Astrocyte of the spinal cord (primary cell): ENCODE results near the gene CELA3B.
"Not testable (repeated sequence)": the region's sequence is repeated elsewhere in the genome, so short reads cannot be mapped to it uniquely, and the experiment has no call there.

ENCODE experiments used
- DNase-seq: peaks from one replicate; pipeline ENCODE4 v3.0.0; 2011; ENCODE audit warnings: low read depth, low spot score
- H3K4me3 ChIP-seq: 2 replicates; pipeline ENCODE4 v1.5.1; 2011; ENCODE audit warnings: low read depth, mild to moderate bottlenecking, low read length, moderate library complexity
- in situ Hi-C: cut with HindIII; loops from 2 replicates; pipeline ENCODE4 v1.10.0; 2017; ENCODE audit warnings: low sequenced_read_pairs

CELA3B gene

DNA sequence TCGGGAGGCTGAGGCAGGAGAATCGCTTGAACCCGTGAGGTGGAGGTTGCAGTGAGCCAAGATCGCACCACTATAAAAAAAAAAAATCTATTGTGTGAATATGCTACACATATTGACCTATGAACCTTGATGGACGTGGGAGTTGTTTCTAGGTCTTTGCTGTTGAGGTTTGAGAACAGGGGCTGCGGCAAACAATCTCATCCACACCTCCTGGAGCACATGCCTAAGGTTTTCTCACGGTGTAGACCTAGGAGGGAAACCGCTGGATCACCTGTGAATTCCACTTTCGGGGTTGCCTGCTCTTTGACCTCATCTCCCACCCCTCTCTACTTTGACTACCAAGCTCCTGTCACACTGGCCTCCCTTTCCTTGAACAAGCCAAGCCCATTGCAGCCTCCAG is 1.5 kb upstream of the CELA3B start:
- DNase-seq, in situ Hi-C loops, H3K4me3 ChIP-seq: not testable (repeated sequence)

DNA sequence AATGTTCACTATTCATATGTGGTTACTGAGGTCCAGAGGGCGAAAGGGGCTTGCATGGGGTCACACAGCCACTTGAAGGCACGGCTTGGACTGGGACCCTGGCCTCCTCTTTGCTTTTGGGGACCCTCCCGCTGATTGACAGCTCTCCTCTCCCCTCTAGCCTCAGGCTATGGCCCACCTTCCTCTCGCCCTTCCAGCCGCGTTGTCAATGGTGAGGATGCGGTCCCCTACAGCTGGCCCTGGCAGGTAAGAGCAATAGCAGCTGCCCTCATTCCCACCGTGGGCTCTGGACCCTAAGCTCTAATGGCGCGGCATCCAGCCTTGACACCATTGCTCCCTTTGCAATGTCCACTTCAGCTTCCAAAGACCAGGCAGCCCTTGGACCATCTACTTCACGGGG is 1.4 kb downstream of the CELA3B start:
- H3K4me3 ChIP-seq, in situ Hi-C loops, DNase-seq: not testable (repeated sequence)

GRCh38 chr1:21980515-21981220 is 3.8 kb downstream of the CELA3B start:
- H3K4me3 ChIP-seq, in situ Hi-C loops, DNase-seq: not testable (repeated sequence)

DNA sequence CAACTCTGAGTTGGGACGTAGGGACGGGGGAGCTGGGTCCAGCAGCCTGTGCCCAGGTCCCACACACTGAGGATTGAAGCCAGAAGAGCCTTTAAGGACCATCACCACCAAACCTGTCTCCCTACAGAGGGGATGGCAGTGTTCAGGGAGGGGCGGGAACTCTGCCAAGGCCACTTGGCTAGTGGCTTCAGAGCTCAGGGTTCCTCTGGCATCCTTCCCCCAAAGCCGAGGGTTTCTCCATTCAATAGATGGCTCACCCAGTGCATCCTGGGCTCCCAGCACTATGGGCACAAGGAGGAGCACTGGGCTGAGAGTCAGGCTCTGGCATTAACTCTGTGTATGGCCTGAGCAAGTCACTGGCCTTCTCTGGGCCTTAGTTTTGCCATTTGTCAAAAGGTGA is 4.4 kb downstream of the CELA3B start:
- in situ Hi-C loops, H3K4me3 ChIP-seq, DNase-seq: not testable (repeated sequence)

- H3K4me3 ChIP-seq, DNase-seq, in situ Hi-C loops: not testable (repeated sequence)
These were observed 5.3 kb downstream of the CELA3B start for GRCh38 chr1:21982122-21982521.

GRCh38 chr1:21983539-21983938 is 6.7 kb downstream of the CELA3B start:
- in situ Hi-C loops, DNase-seq, H3K4me3 ChIP-seq: not testable (repeated sequence)

- H3K4me3 ChIP-seq, in situ Hi-C loops, DNase-seq: not testable (repeated sequence)
These were observed 9.1 kb downstream of the CELA3B start for GRCh38 chr1:21985893-21986292.

DNA sequence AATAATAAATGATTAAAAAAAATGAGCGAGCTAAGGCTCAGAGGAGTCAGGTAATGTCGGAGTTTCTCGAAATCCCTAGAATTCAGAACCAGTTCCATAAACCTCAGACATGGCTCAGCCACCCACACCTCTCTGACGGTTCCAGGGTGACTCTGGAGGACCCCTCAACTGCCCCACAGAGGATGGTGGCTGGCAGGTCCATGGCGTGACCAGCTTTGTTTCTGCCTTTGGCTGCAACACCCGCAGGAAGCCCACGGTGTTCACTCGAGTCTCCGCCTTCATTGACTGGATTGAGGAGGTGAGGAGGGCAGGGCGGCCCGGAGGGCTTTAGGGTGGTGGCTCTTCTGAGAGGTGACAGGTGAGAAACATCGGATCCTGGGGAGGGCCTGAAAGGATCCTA is 9.6 kb downstream of the CELA3B start:
- in situ Hi-C loops: not testable (repeated sequence)

GRCh38 chr1:21989672-21990393 is 13.0 kb downstream of the CELA3B start:
- DNase-seq, in situ Hi-C loops, H3K4me3 ChIP-seq: not testable (repeated sequence)

More for the DNA sequence above, 9.6 kb downstream of the CELA3B start:
- not testable (repeated sequence) for DNase-seq, H3K4me3 ChIP-seq

- in situ Hi-C loops, DNase-seq, H3K4me3 ChIP-seq: not testable (repeated sequence)
These were observed 15.4 kb downstream of the CELA3B start for GRCh38 chr1:21992186-21992585.

DNA sequence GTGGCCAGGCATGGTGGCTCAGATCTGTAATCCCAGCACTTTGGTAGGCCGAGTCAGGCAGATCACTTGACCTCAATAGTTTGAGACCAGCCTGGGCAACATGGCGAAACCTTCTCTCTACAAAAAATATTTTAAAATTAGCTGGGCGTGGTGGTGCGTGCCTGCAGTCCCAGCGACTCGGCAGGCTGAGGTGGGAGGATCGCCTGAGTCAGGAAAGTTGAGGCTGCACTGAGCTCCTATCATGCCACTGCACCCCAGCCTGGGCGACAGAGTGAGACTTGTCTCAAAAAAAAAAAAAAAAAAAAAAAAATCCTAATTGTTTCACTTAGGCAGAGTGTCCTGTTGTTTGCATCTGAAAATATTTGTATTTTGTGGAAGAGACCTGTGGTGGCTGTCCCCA is 17.9 kb downstream of the CELA3B start:
- H3K4me3 ChIP-seq, in situ Hi-C loops, DNase-seq: not testable (repeated sequence)

GRCh38 chr1:21996663-21996970 is 19.8 kb downstream of the CELA3B start:
- DNase-seq, in situ Hi-C loops, H3K4me3 ChIP-seq: not testable (repeated sequence)

DNA sequence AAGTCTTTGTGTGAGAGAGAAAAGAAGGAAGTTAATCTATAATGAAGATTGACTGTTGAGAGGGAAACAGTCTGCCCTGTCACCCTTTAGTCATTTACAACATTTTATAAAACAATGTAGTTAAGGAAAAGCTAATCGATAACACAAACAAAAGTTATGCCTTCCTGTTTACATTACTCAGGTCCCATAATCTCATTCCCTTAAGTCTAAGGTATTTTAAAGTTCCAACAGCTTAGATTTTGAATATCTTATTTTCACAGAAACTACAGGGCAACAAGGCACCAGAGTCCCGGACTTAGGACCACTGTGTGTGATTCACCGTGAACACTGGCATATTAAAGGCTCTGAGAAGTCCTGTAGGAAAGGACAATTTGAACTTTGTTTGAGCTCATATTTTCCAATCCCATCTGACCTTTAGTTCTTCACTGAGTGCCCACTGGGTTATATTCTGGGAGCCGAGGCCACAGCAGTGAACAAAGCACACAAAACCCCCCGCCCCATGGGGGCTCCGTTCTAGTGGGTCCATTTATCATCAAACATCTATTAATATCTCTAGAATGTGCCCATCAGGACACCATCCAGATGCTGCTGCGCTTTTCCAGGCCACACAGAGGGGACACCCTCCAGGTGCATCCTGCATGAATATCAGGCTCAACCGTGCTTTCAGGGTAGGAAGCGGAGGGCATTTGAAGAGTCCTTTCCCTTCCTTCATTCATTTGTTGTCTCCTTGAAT is 21.2 kb downstream of the CELA3B start:
- in situ Hi-C loops, DNase-seq: not testable (repeated sequence)

DNA sequence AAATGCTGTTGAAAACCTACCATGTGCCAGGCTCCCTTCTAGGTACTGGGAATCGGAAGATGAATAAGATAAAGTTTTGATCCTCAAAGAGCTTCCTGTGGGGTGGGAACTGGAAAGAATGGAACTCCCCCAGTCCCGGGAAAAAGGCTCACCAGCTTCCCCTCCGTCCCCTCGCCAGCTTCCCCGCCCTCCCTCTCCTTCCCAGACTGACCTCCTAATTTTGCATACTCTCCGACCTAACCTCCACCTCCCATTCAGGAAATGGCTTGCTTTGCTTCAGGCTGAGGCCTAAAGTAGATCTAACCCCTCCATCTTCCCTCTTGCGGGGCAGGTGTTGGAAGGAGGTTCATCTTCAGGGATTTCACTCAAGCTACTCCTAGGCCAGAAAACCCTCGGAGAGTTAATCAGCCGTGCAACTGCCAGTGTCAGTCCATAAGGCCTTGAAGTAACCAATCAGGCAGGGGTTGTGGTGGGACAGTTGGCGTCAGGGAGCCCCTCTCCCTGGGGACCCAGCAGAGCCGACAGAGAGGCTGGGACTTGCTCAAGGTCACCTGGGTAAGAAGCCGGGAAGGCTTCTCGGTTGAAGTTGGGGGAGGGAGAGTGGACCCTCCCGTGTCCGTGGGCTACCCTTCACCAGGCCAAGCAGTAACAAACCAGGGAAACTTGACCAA is 21.9 kb downstream of the CELA3B start:
- H3K4me3 ChIP-seq, in situ Hi-C loops, DNase-seq: not testable (repeated sequence)

More for the DNA sequence above, 21.2 kb downstream of the CELA3B start:
- H3K4me3 ChIP-seq: not testable (repeated sequence)

DNA sequence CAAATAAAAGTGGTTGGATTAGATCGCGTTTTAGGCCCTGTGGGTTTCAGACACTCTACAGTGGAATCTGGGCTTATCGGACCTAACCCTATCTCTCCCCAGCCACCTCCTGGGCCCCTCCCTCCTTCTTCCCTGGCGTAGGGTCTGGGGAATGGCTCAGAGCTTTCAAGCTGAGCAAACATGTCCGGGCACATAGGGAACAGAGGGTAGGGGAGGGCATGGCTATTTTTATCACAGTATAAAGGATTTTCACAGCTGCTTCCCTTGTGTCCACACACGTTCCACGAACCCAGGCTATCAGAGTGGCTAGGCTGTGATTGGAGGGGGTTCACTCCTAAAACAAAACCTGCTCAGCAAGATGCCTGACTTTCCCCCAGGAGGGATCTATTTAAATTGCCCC is 22.8 kb downstream of the CELA3B start:
- DNase-seq, in situ Hi-C loops: not testable (repeated sequence)

More for the DNA sequence above, 22.8 kb downstream of the CELA3B start:
- not testable (repeated sequence) for H3K4me3 ChIP-seq
